Mucosa of descending colon (tissue), 3 donors: Measurements from ENCODE around the gene SLC25A24. TPM values are rescaled to one million over a fixed set of nuclear protein-coding genes. Genes with fewer than 3 reads are reported as not detected.

Source experiments
- ATAC-seq: fragments of 200-7000 bp; cut with Tn5 transposase; one replicate; pipeline ENCODE4 v1.9.1; 2020; ENCODE audit warnings: mild to moderate bottlenecking, moderate library complexity
- DNase-seq, 3 donors: peaks; one replicate each; pipeline ENCODE4 v3.0.0-alpha.2; 2020
- H3K36me3 ChIP-seq: fragments of 200-600 bp; one replicate; pipeline ENCODE4 v1.8.0; 2021; ENCODE audit warnings: low read depth, mild to moderate bottlenecking
- H3K4me1 ChIP-seq: fragments of 200-600 bp; one replicate; pipeline ENCODE4 v1.8.0; 2021; ENCODE audit warnings: low read depth, mild to moderate bottlenecking
- H3K4me3 ChIP-seq: fragments of 200-600 bp; one replicate; pipeline ENCODE4 v1.8.0; 2021; ENCODE audit warnings: mild to moderate bottlenecking
- H3K9me3 ChIP-seq: fragments of 200-600 bp; one replicate; pipeline ENCODE4 v1.8.0; 2021; ENCODE audit warnings: mild to moderate bottlenecking
- intact Hi-C, 2 donors: fragments of 100-400 bp; cut with DNase I in 1 of 2; cut with micrococcal nuclease in 1 of 2; formaldehyde crosslinking; loops; one replicate each; pipeline versions ENCODE4 v1.11.0 to v1.11.1; 2022; cut with DNase I, micrococcal nuclease
- total RNA-seq, 3 donors: library from RNA; stranded (reverse); fragmentation: NEBNext Ultra II Directional in 2 of 3; extraction: Animal tissue kit (Norgen Biotek cat#: 25700) in 2 of 3; gene quantifications; one replicate each; pipeline versions ENCODE4 v1.2.1 to v1.2.4, GENCODE V29; 2021 to 2023
- TF ChIP-seq, protein P1 (sequence below): fragments of 200-600 bp; IDR thresholded peaks from one replicate; pipeline ENCODE4 v1.8.0; 2022; ENCODE audit warnings: antibody characterized with exemption, mild to moderate bottlenecking
- donor health status: DM: no; HTN: no; CAD: no; lungs with moderate emphysema.
- donor health status: DM: no; HTN: no; CAD: no.
- donor health status: DM: no; HTN: yes; CAD: no.

Gene SLC25A24
- total RNA-seq, 3 donors from 2014 or later: 38.1 to 81.2 (median 66.7) TPM

DNA sequence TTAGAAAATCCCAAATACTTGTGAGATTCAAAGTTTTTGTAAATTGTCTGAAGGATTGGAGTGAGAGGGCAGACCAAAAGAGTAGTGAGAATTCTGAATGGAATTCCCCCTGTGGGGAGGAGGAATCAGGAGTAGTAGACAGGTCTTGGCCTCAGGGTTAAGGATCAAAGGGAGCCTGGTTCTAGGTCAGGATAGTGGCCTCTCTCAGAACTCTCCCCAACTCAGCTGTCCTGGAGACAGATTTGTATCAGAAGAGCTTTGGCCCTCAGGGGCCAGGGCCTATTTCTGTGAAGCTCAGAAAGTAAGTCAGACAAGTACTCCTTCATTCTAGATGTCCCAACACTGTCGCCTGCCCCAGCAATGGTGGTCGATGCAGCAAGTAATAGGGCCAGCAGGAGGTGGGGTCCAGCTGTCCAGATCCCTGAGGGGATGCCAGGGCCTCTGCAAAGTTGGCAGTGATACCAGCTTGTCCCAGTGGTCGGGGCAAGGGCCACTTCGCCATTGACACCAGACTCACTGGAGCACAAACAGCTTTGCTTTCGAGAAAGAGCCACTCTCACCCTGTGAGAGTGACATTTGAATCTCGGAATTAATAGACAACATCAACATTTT is 115.2 kb downstream of the SLC25A24 start:
- intact Hi-C loops: no loop called here

More for the DNA sequence above, 115.2 kb downstream of the SLC25A24 start:
- Histone ChIP-seq H3K4me3 (no peak overlapping the region), H3K4me1 (no peaks in the 10 kb centered on the region), H3K36me3 (no peaks in the 10 kb centered on the region), H3K9me3 (no peaks in the 10 kb centered on the region)
- TF ChIP-seq, protein P1, sequence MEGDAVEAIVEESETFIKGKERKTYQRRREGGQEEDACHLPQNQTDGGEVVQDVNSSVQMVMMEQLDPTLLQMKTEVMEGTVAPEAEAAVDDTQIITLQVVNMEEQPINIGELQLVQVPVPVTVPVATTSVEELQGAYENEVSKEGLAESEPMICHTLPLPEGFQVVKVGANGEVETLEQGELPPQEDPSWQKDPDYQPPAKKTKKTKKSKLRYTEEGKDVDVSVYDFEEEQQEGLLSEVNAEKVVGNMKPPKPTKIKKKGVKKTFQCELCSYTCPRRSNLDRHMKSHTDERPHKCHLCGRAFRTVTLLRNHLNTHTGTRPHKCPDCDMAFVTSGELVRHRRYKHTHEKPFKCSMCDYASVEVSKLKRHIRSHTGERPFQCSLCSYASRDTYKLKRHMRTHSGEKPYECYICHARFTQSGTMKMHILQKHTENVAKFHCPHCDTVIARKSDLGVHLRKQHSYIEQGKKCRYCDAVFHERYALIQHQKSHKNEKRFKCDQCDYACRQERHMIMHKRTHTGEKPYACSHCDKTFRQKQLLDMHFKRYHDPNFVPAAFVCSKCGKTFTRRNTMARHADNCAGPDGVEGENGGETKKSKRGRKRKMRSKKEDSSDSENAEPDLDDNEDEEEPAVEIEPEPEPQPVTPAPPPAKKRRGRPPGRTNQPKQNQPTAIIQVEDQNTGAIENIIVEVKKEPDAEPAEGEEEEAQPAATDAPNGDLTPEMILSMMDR: no peak
- no peak for ATAC-seq
- DNase-seq: no peak

Other genes starting within 250 kb of the SLC25A24 start
- gene VAV3, start 235.2 kb downstream of the SLC25A24 start, total RNA-seq: 100 to 1,000 TPM in 2 of 3 donors, 10 to 100 TPM in 1; 41.3 to 142 (median 101) TPM
- gene NBPF4, start 43.7 kb upstream of the SLC25A24 start, total RNA-seq: under 1 TPM in 2 of 3 donors, not detected in 1; 0.35 to 0.53 TPM
- gene NBPF6, start 250.0 kb upstream of the SLC25A24 start, total RNA-seq: not detected